Upper lobe of left lung (tissue), 6 donors: ENCODE data around the gene LRRC14B. TPM values are rescaled to one million over a fixed set of nuclear protein-coding genes. Genes with fewer than 3 reads are reported as not detected.
"Not testable (repeated sequence)": the region's sequence is repeated elsewhere in the genome, so short reads cannot be mapped to it uniquely, and the experiment has no call there.

ENCODE experiments used
- ATAC-seq, 2 donors: fragments of 200-7000 bp; cut with Tn5 transposase; one replicate each; pipeline ENCODE4 v1.9.1; 2022; ENCODE audit warnings: mild to moderate bottlenecking in 2 of 2, moderate library complexity in 2 of 2; ENCODE audit not compliant: low FRiP score in 2 of 2
- DNase-seq, 2 donors: peaks; one replicate each; pipeline ENCODE4 v3.0.0-alpha.2; 2019 to 2020
- H3K27ac ChIP-seq, 4 donors: fragments of 200-600 bp; sonication (generic); one replicate each; pipeline ENCODE4 v1.5.1; 2016 to 2019
- H3K27me3 ChIP-seq, 4 donors: fragments of 200-600 bp; sonication (generic); one replicate each; pipeline ENCODE4 v1.5.1; 2017 to 2019
- H3K36me3 ChIP-seq, 4 donors: fragments of 200-600 bp; sonication (generic); one replicate each; pipeline ENCODE4 v1.5.1; 2016 to 2019
- H3K4me1 ChIP-seq, 4 donors: fragments of 200-600 bp; sonication (generic); one replicate each; pipeline ENCODE4 v1.5.1; 2018 to 2019
- H3K4me3 ChIP-seq, 4 donors: fragments of 200-600 bp; sonication (generic); one replicate each; pipeline ENCODE4 v1.5.1; 2017 to 2019; ENCODE audit warnings: mild to moderate bottlenecking in 2 of 4, moderate library complexity in 1 of 4
- H3K9me3 ChIP-seq, 4 donors: fragments of 200-600 bp; sonication (generic); one replicate each; pipeline ENCODE4 v1.5.1; 2018 to 2019
- CTCF ChIP-seq, 6 experiments: fragments of 450-650 bp in 4 of 6; fragments of 200-600 bp in 2 of 6; sonication (generic) in 2 of 6; IDR thresholded peaks; one replicate each; pipeline ENCODE4 v1.5.1; 2016 to 2019; ENCODE audit warnings: antibody characterized with exemption in 6 of 6
- EP300 ChIP-seq, 4 donors: sonication (generic); formaldehyde crosslinking; IDR thresholded peaks; one replicate each; pipeline ENCODE4 v1.5.1; 2017; ENCODE audit warnings: antibody characterized with exemption in 4 of 4, control low read depth in 2 of 4
- POLR2A ChIP-seq, 4 donors: fragments of 450-650 bp; IDR thresholded peaks; one replicate each; pipeline ENCODE4 v1.5.1; 2016 to 2017; ENCODE audit warnings: antibody characterized with exemption in 4 of 4, mild to moderate bottlenecking in 2 of 4
- POLR2AphosphoS5 ChIP-seq, 2 donors: sonication (generic); formaldehyde crosslinking; IDR thresholded peaks; one replicate each; pipeline ENCODE4 v1.5.1; 2017; ENCODE audit warnings: antibody characterized with exemption in 2 of 2
- WGBS, 2 donors: methylation state at CpG; one replicate each; pipeline ENCODE4 v1.1.5; 2017 to 2018; 5-methylcytosine and 5-hydroxymethylcytosine counted together
- total RNA-seq, 6 donors: library from RNA; depleted of rRNA in 4 of 6; stranded (reverse); fragments of >200 nt in 4 of 6; gene quantifications; one replicate each; pipeline versions ENCODE4 v1.1.0 to v1.2.1, GENCODE V29; 2016 to 2021
- donor health status: DM: no; HTN: no; CAD: no; lungs with moderate emphysema.
- donor health status: DM: no; HTN: yes; CAD: no; lungs with severe emphysema.

The LRRC14B gene
- total RNA-seq, 6 donors from 2014 or later: not detected

GRCh38 chr5:219460-219863 lies 28.2 kb downstream of the LRRC14B start:
- DNase-seq (no peak), ATAC-seq (no peak)
- TF ChIP-seq POLR2A (IDR thresholded peaks at IDR 0.05) (no peak), CTCF (IDR thresholded peaks at IDR 0.05) (no peak), POLR2AphosphoS5 (IDR thresholded peaks at IDR 0.05) (no peak), EP300 (IDR thresholded peaks at IDR 0.05) (no peak)
- Histone ChIP-seq H3K27me3 (no peaks in the 10 kb centered on the region), H3K9me3 (no peaks in the 10 kb centered on the region), H3K4me3 (peak overlapping the region; percentile 84 to 99 (median 93)), H3K27ac (peak overlapping the region; percentile 92 to 97 (median 94)), H3K36me3 (peaks cover 0 to 8% (median 6%) of the 10 kb centered on the region in 4 donors), H3K4me1 (peaks cover 12 to 43% (median 27%) of the 10 kb centered on the region in 4 donors)
- WGBS, 2 donors: 17 to 21% methylated on average over 9 of the region's 9 CpGs

GRCh38 chr5:219991-220390 lies 28.7 kb downstream of the LRRC14B start:
- TF ChIP-seq EP300 (IDR thresholded peaks at IDR 0.05) (no peak), CTCF (IDR thresholded peaks at IDR 0.05) (no peak), POLR2AphosphoS5 (IDR thresholded peaks at IDR 0.05) (no peak), POLR2A (IDR thresholded peaks at IDR 0.05) (no peak)
- ATAC-seq: no peak
- Histone ChIP-seq H3K4me1 (peaks cover 12 to 43% (median 27%) of the 10 kb centered on the region in 4 donors), H3K9me3 (no peaks in the 10 kb centered on the region), H3K27me3 (no peaks in the 10 kb centered on the region), H3K4me3 (peak overlapping the region in 3 of 4 donors; percentile 84 to 99 (median 98)), H3K27ac (peak overlapping the region; percentile 26 to 97 (median 93)), H3K36me3 (peaks cover under 1 to 13% (median 11%) of the 10 kb centered on the region in 4 donors)
- DNase-seq: no peak
- WGBS, 2 donors: 16 to 25% methylated on average over 4 of the region's 4 CpGs

GRCh38 chr5:222951-223715 lies 31.8 kb downstream of the LRRC14B start:
- 39 to 46% methylated on average over 6 of the region's 6 CpGs for WGBS, 2 donors
- peak overlapping the region in 2 of 4 donors; percentile 1 to 37 for H3K27ac ChIP-seq
- not testable (repeated sequence) for H3K27me3 ChIP-seq, H3K9me3 ChIP-seq, H3K4me3 ChIP-seq, ATAC-seq, DNase-seq
- H3K4me1 ChIP-seq: peaks cover 12 to 38% (median 24%) of the 10 kb centered on the region in 4 donors
- peaks cover 22 to 45% (median 41%) of the 10 kb centered on the region in 4 donors for H3K36me3 ChIP-seq

- ATAC-seq (no peak), DNase-seq (no peak)
- Histone ChIP-seq H3K4me1 (peaks cover 12 to 38% (median 24%) of the 10 kb centered on the region in 4 donors), H3K9me3 (no peaks in the 10 kb centered on the region), H3K27ac (no peak overlapping the region), H3K27me3 (no peaks in the 10 kb centered on the region), H3K36me3 (peaks cover 29 to 51% (median 48%) of the 10 kb centered on the region in 4 donors), H3K4me3 (no peak overlapping the region)
- whole genome bisulfite sequencing, 2 donors: 81 to 89% methylated on average over 6 of the region's 6 CpGs
- no peak for TF ChIP-seq EP300 (IDR thresholded peaks at IDR 0.05)
- TF ChIP-seq POLR2AphosphoS5 (IDR thresholded peaks at IDR 0.05): no peak
- TF ChIP-seq POLR2A (IDR thresholded peaks at IDR 0.05): no peak
Observed at GRCh38 chr5:223791-224190, 32.5 kb downstream of the LRRC14B start.

- H3K9me3 ChIP-seq: no peaks in the 10 kb centered on the region
- TF ChIP-seq POLR2AphosphoS5 (IDR thresholded peaks at IDR 0.05): no peak
- TF ChIP-seq EP300 (IDR thresholded peaks at IDR 0.05): no peak
- TF ChIP-seq POLR2A (IDR thresholded peaks at IDR 0.05): no peak
- no peak for TF ChIP-seq CTCF (IDR thresholded peaks at IDR 0.05)
- no peaks in the 10 kb centered on the region for H3K27me3 ChIP-seq
- H3K4me3 ChIP-seq: no peak overlapping the region
- WGBS, 2 donors: 95 to 97% methylated on average over 14 of the region's 14 CpGs
- H3K27ac ChIP-seq: no peak overlapping the region
- DNase-seq: no peak
- H3K4me1 ChIP-seq: peaks cover 3 to 28% (median 15%) of the 10 kb centered on the region in 4 donors
- ATAC-seq: peak in 1 of 2 donors; percentile 60
- peaks cover 38 to 67% (median 58%) of the 10 kb centered on the region in 4 donors for H3K36me3 ChIP-seq
Observed at GRCh38 chr5:225334-225733, 34.0 kb downstream of the LRRC14B start.

GRCh38 chr5:227375-227774 lies 36.1 kb downstream of the LRRC14B start:
- ATAC-seq, H3K9me3 ChIP-seq, H3K4me3 ChIP-seq, H3K27me3 ChIP-seq, DNase-seq, H3K27ac ChIP-seq: not testable (repeated sequence)
- 97 to 98% methylated on average over 17 of the region's 17 CpGs for WGBS, 2 donors
- peaks cover 0 to 10% (median 6%) of the 10 kb centered on the region in 4 donors for H3K4me1 ChIP-seq
- H3K36me3 ChIP-seq: peaks cover 38 to 87% (median 71%) of the 10 kb centered on the region in 4 donors
